Right lobe of liver (tissue), 6 donors: Measurements from ENCODE around the gene GLIS1. TPM values are rescaled to one million over a fixed set of nuclear protein-coding genes. Genes with fewer than 3 reads are reported as not detected.

Experiments used
- ATAC-seq, 4 donors: fragments of 200-7000 bp; cut with Tn5 transposase; one replicate each; pipeline ENCODE4 v1.9.1; 2020; ENCODE audit warnings: mild to moderate bottlenecking in 4 of 4, moderate library complexity in 4 of 4
- DNase-seq, 3 donors: peaks; one replicate each; pipeline ENCODE4 v3.0.0-alpha.2; 2020
- H3K27ac ChIP-seq, 3 donors: fragments of 200-600 bp; one replicate each; pipeline ENCODE4 v1.8.0; 2022
- H3K27me3 ChIP-seq, 2 donors: fragments of 200-600 bp; one replicate each; pipeline ENCODE4 v1.8.0; 2022
- H3K36me3 ChIP-seq, 4 donors: fragments of 200-600 bp; sonication (generic) in 1 of 4; one replicate each; pipeline versions ENCODE4 v1.5.1 to v1.8.0; 2017 to 2022; ENCODE audit warnings: control low read depth in 1 of 4
- H3K4me1 ChIP-seq, 4 donors: fragments of 200-600 bp; sonication (generic) in 1 of 4; one replicate each; pipeline versions ENCODE4 v1.5.1 to v1.8.0; 2017 to 2022; ENCODE audit warnings: control low read depth in 1 of 4
- H3K4me3 ChIP-seq, 3 donors: fragments of 200-600 bp; one replicate each; pipeline ENCODE4 v1.8.0; 2022
- H3K9me3 ChIP-seq, 4 donors: fragments of 200-600 bp; sonication (generic) in 1 of 4; one replicate each; pipeline versions ENCODE4 v1.5.1 to v1.8.0; 2017 to 2022; ENCODE audit warnings: control low read depth in 1 of 4
- CTCF ChIP-seq, 4 donors: fragments of 200-600 bp in 3 of 4; fragments of 450-650 bp in 1 of 4; IDR thresholded peaks; one replicate each; pipeline versions ENCODE4 v1.5.1 to v1.8.0; 2016 to 2022; ENCODE audit warnings: antibody characterized with exemption in 4 of 4, mild to moderate bottlenecking in 2 of 4
- POLR2A ChIP-seq: fragments of 450-650 bp; IDR thresholded peaks from one replicate; pipeline ENCODE4 v1.6.1; 2017; ENCODE audit warnings: antibody characterized with exemption, mild to moderate bottlenecking
- WGBS: methylation state at CpG from one replicate; pipeline ENCODE4 v1.1.6; 2018; ENCODE audit warnings: low coverage, low lambda C conversion rate; ENCODE audit not compliant: insufficient coverage; ENCODE audit errors: missing lambda C conversion rate; 5-methylcytosine and 5-hydroxymethylcytosine counted together
- intact Hi-C, 2 donors: fragments of 100-400 bp; cut with DNase I; formaldehyde crosslinking; loops; one replicate each; pipeline versions ENCODE4 v1.11.2 to v1.14.1; 2022
- total RNA-seq, 6 experiments: library from RNA; depleted of rRNA in 2 of 6; stranded (reverse); fragments of >200 nt in 2 of 6; fragmentation: NEBNext Ultra II Directional in 3 of 6; extraction: Animal tissue kit (Norgen Biotek cat#: 25700) in 3 of 6; gene quantifications; one replicate each; pipeline versions ENCODE4 v1.1.0 to v1.2.4, GENCODE V29; 2016 to 2023
- donor health status: DM: no; HTN: yes; CAD: no.
- donor health status: DM: no; HTN: no; CAD: no.
- donor health status: DM: no; HTN: no; CAD: no.
- donor health status: DM: no; HTN: yes; CAD: no.
- donor health status: DM: no; HTN: yes; CAD: no.

The GLIS1 gene
- total RNA-seq, 6 experiments from 2014 or later: not detected

- ATAC-seq: no peak
- intact Hi-C loops: no loop called here
- peak in 2 of 3 donors; percentile 13 to 35 for DNase-seq
Observed at GRCh38 chr1:53544728-53545515, 194.0 kb downstream of the GLIS1 start.

GRCh38 chr1:53543778-53544695, 194.9 kb downstream of the GLIS1 start:
- intact Hi-C loops: no loop called here
- Histone ChIP-seq H3K9me3 (no peaks in the 10 kb centered on the region), H3K27me3 (no peaks in the 10 kb centered on the region), H3K36me3 (no peaks in the 10 kb centered on the region), H3K4me3 (no peak overlapping the region), H3K4me1 (no peaks in the 10 kb centered on the region), H3K27ac (no peak overlapping the region)
- no peak for ATAC-seq
- no peak for TF ChIP-seq CTCF (IDR thresholded peaks at IDR 0.05)
- no peak for TF ChIP-seq POLR2A
- peak in 2 of 3 donors; percentile 8 to 28 for DNase-seq
- 66% methylated on average over 3 of the region's 24 CpGs for WGBS

More at GRCh38 chr1:53544728-53545515, 194.0 kb downstream of the GLIS1 start:
- no peaks in the 10 kb centered on the region for H3K9me3 ChIP-seq
- no peak for TF ChIP-seq POLR2A
- no peak for TF ChIP-seq CTCF (IDR thresholded peaks at IDR 0.05)
- no peak overlapping the region for H3K4me3 ChIP-seq
- H3K36me3 ChIP-seq: no peaks in the 10 kb centered on the region
- no peak overlapping the region for H3K27ac ChIP-seq
- no peaks in the 10 kb centered on the region for H3K4me1 ChIP-seq
- WGBS: 65% methylated on average over 5 of the region's 6 CpGs
- no peaks in the 10 kb centered on the region for H3K27me3 ChIP-seq

GRCh38 chr1:53543130-53543777, 195.7 kb downstream of the GLIS1 start:
- no peak overlapping the region for H3K4me3 ChIP-seq
- no peak for ATAC-seq

More at GRCh38 chr1:53543130-53543777, 195.7 kb downstream of the GLIS1 start:
- intact Hi-C loops: no loop called here
- Histone ChIP-seq H3K9me3 (no peaks in the 10 kb centered on the region), H3K4me1 (no peaks in the 10 kb centered on the region), H3K27ac (no peak overlapping the region), H3K36me3 (no peaks in the 10 kb centered on the region), H3K27me3 (no peaks in the 10 kb centered on the region)
- TF ChIP-seq CTCF (IDR thresholded peaks at IDR 0.05): no peak
- TF ChIP-seq POLR2A: no peak
- 80% methylated on average over 13 of the region's 14 CpGs for WGBS
- DNase-seq: peak in 2 of 3 donors; percentile 6 to 42
